NCI-H345 treated with DMSO at 0.1 percent for 48 hours (cell line): Measurements from ENCODE around the gene NUP98.
"Not testable (repeated sequence)": the region's sequence is repeated elsewhere in the genome, so short reads cannot be mapped to it uniquely, and the experiment has no call there.

ENCODE experiments used
- DNase-seq: peaks from one replicate; lab custom pipeline; 2025; ENCODE audit not compliant: unreplicated experiment; lab: John Stamatoyannopoulos, UW

Gene NUP98

DNA sequence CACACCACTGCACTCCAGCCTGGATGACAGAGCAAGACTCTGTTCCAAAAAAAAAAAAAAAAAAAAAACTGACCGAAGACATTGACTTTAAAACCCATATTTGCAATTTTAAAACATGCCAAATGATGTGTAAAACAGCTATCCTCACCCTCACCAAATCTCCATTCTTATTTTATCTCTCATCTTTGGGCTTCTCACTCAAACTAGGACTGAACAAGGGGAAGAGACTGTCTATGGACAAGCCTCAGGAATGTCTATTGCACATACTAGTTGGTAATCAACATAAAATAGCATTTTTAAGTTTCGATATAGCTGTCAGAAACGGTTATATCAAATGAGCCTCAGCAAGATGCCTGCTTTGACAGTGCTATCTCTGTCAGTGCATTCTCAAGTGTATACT, 118.3 kb downstream of the NUP98 start:
- no peak for DNase-seq

DNA sequence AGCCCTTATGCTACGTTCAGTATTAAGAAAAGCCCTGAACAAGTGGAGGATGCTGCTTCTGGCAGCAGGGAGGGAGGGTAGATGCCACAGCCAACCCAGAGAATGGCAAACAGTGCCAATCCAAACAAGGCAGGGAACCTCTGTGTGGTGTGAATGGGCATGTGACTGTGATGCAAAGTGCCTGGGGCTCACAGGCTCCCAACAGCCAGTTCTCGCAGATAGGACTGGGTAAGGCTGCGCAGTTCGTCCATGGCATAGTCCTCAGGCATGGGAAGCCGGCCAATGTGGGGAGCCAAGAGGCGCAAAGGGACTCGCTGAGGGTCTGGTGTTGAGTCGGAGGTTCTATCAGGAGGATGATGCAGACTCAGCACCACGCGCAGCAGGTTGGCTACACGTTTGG, 121.4 kb downstream of the NUP98 start:
- no peak for DNase-seq

DNA sequence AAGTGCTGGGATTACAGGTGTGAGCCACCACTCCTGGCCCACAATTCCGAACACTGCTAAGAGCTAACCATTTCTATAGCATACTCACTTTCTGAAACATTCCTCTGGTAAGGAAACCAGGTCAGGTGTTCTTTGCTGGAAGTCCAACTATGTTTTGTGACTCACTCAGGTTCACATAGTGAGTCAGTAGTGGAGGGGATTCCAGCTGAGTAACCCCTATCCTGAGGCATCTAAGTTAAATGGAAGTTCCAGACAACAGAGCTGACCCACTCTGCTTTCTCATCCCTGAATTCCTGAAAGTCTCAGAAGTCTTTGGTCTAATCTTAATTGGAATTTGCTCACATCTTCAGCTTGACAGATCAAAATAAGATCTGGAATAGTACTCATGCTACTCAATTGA, 123.2 kb downstream of the NUP98 start:
- DNase-seq = no peak

DNA sequence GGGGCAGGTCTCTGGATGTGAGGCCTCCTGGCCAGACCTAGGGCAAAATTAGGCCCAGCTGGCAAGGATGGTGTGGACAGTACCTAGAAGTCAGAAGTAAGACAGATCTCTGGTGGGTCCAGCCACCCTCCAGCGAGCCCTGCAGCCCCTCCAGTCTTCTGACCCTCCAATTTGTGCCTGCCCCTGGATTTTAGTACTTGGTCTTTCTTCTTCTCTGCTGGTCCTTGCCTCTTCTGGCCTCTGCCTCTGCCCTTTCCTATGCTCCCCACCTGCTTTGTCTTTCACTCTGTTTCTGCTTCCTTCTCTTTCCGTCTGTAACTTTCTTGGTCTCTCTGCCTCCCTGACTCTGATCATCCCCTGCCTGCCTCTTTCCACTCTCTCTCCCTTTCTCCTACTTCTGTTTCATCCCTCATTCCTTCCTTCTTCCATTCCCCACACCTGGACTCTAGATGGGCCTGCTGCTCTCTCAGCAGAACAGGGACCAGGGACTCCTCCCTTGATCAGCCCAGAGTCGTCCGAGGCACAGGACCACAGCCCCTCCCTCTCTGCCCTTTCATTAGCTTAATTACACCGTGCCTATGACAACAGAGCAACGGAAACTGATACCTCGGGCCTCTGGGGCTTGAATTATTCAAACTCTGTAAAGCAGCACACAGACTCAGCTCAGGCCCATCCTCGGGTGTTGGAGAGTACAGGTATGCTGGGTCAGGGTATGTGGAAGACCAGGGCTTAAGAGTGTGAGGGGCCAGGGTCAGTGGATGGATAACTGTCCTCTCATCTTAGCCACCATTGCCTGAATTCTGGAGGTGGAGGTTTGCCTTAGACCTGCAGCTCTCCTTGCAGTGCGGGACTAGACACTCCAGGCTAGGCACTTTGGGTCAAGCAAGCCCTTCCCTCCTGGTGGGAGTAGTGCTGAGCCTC, 125.8 kb downstream of the NUP98 start, which contains the start of gene CHRNA10:
Gene CHRNA10 (minus strand): TSS at position 51 of the 921 bp plus-strand sequence. CDS start 72 bp downstream, outside the sequence.
- DNase-seq = no peak

DNA sequence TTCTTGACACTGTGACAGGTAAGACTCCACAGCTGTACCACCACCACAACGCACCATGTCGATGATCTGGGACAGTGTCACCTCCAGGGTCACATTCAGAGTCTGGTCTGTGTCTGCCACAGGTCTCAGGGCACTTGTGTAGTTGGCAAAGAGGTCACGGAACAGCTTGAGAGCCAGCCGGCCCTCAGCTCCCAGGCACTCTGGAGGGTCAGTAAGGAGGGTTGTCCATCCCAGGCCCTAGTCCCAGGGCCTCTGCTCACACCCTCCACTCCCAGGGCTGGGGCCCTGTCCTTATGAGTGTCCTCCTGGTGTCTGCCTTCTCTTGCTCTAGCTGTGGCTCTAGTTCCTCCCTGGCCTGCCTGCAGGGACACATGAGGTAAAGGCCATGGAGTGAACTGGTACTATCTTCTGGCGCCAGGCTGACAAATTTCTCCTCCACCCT, 127.6 kb downstream of the NUP98 start:
- no peak for DNase-seq

DNA sequence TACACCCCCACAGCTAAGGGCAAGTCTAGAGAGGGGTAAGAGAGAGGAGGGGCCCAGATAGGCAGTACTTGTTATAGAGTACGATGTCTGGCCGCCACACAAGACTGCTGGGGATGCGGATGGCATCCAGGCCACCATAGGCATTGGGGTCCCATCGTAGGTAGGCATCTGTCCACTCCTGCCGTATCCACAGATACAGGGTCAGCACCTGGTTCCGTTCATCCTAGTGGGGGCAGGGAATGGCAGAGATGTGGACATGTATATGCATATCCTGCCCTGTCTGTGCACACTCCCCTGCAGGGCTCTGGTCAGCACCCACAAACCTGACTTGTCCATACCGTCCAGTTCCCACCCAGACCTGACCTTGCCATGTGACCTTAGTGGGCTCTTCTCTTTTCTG, 128.2 kb downstream of the NUP98 start:
- DNase-seq = no peak

DNA sequence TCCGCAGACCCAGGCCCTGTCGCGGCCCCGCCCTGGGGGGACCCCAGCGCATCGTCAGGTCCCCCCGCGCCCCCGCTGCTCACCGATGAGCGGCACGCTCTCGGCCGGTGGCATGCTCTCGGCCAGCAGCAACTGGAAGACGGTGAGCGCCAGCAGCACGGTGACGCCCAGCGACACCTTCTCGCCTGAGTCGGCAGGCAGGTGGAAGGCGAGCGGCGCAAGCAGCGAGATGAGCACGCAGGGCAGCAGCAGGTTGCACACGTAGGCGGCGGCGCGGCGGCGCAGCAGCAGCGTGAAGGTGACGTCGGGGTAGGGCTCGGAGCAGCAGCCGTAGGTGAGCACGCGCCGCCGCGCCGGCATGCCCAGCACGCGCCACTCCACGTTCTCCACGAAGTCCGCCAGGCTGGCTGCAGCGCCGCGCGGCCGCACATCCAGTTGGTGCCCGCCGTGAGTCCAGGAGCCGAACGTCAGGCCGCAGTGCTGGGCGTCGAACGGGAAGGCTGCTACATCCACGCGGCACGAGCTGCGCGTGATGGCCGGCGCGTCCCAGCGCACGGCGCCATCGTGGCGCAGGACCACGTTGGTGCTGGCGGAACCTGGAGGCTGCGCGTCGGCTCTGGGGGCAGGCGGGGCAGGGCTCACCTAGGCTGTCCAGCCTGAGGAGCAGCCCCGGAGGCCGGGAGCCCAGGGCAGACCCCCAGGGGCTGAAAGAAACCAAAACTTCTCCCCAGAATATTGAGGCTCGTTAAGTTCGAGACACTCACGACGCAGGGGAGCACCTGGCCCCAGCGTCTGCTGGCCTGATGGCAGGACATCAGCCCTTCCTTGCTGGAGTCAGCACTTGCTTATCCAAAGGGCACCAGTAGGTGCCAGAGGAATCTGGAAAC, 130.0 kb downstream of the NUP98 start:
- DNase-seq = no peak

DNA sequence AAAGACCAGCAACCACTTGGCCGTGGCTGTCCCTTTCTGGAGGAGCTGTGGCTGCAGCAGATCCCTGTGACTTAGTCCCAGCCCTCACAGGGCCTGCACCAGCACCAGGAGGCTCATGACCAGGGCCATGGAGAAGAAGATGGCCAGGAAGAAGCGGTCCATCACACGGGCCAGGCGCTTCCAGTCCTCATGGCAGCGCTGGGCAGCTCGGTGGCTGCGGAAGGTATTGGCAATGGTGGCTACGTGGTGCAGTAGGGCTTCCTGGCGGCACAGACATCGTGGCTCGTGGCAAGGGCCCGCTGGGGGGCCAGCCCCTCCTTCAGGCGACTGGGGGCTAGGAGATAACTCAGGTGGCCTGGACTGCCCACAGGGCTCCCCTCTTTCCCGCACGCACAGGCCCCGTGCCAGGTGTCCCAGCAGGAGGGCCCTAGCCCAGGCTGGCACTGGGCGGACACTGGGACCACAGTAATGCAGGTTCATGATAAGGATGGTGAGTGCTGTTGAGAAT, 131.3 kb downstream of the NUP98 start:
- no peak for DNase-seq

DNA sequence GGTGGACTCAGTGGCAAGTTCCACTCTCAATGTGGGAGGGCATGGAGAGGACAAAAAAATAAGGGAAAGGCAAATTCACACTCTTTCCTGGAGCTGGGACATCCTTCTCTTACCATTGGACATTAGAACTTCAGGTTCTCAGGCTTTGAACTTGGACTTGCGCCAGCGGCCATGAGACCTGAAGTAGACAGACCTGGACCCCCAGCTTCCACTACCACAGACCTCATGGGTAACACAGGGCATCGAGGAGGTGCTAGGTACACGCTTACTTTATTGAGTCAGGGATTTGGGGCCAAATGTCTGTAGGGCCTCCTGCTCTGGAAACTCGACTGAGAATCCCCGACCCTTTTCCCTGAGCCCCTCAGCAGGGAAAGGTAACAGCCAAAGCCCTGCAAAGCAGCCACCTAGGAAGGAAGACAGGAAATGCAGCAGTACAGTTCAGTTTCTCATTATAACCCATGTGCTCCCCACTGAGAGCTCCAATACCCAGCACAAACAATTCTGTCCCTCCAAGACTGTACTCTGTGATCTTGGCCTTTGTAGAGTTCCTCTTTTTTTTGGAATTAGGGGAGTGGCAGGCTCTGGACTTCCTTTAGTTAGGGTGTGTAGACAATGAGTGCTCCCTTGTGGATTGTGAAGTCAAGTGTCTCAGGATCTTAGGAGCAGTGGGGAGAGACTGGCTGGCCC, 131.9 kb downstream of the NUP98 start:
- DNase-seq = no peak

DNA sequence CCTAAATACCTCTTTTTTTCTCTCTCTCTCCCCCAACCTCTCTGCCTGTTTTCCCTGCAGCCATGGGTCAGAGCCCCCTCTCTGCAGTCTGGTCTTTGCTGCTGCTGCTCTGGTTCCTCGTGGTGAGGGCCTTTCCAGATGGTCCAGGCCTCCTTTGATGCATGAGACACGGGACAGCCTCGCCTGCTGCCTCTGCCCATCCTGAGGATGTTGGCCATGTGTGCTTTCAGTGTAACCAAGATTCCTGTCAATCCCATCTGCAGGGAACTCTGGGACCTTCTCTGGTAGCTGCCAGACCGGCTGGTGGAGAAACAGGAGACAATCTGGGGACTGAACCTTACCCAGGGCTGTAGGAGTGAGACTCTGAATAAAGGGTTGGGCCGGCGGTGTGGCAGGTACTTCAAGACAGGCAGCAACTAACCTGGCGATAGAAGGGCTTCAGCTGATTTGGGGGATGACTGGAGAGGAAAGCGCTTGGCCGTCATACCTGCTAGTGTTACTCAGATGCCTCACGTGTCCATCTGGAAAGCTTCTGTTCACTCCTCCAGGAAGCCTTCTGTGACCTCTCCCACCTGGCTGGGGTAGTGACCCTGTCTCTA, 133.2 kb downstream of the NUP98 start:
- no peak for DNase-seq

DNA sequence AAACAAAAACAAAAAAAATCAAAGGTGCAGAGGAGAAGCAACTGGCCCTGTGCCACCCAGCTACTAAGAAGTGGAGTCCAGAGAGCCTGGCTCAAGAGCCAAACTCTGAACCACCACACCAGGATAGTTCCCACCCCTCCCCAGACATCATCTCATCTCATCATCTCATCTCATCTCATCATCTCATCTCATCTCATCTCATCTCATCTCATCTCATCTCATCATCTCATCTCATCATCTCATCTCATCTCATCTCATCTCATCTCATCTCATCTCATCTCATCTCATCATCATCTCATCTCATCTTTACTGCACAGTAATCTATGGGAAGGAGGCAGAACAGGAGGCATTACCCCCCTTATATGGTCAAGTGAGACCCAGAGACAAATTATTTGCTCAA, 134.5 kb downstream of the NUP98 start:
- DNase-seq = no peak

DNA sequence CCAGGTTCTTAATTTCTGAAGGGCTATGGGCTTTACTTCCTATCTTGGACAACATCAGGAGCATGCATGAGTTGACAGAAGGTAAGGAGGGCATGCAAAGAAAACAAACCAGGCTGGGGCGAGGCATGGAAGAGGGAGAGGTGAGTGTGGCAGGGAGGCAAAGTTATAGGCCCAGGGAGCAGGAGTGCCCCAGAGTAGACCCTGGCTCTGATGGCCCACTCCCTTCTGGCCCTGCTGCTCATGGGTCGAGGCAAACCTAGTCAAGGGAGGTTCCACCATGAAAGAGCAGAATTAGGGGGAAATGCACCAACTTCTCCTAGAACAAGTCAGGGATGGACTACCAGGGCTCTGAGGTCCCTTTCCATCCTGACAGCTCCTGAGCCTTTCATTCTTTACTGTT, 136.4 kb downstream of the NUP98 start:
- no peak for DNase-seq

DNA sequence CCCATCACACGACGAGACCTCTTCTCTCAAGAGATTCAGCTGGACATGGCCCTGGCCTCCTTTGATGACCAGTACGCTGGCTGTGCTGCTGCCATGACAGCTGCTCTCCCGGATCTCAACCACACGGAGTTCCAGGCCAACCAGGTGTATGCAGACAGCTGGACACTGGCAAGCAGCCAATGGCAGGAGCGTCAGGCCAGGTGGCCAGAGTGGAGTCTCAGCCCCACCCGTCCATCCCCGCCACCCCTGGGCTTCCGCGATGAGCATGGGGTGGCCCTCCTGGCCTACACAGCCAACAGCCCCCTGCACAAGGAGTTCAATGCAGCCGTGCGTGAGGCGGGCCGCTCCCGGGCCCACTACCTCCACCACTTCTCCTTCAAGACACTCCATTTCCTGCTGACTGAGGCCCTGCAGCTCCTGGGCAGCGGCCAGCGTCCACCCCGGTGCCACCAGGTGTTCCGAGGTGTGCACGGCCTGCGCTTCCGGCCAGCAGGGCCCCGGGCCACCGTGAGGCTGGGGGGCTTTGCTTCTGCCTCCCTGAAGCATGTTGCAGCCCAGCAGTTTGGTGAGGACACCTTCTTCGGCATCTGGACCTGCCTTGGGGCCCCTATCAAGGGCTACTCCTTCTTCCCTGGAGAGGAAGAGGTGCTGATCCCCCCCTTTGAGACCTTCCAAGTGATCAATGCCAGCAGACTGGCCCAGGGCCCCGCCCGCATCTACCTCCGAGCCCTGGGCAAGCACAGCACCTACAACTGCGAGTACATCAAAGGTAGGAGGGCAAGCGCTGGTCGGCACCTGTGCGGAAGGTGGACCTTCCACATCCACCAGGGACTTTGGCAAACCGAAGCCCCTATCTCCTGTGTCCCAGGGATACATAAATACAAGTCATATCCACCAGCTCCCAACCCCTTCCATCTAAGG, 137.5 kb downstream of the NUP98 start:
- no peak for DNase-seq

DNA sequence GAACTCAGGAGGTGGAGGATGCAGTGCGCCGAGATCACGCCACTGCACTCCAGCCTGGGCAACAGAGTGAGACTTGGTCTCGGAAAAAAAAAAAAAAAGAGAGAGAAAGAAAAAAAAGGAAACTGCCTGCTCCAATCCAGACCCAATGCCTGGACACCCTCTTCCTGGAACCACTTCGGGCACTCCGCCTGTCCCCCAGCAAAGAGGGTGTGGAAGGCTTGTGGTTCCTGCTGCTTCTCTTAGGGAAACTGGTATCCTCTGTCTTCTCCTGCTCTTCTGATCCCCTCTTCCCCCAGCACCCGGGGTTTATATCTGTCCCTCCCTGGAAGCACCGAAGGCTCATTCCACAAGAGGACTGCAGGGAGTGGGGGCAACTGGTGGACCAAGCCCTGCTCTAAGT, 139.1 kb downstream of the NUP98 start:
- DNase-seq = no peak

DNA sequence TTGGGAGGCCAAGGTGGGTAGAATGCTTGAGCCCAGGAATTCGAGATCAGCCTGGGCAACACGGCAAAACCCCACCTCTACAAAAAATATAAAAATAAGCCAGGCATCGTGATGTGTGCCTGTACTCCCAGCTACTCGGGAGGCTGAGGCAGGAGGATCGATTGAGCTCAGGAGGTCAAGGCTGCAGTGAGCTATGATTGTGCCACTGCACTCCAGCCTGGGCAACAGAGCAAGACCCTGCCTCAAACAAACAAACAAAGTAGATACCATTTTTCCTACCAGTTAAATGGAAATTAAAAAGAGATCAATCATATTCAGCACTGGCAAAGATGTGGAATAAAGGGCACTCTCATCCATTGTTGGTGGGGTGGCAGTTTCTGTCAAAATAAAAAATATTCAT, 140.0 kb downstream of the NUP98 start:
- DNase-seq = not testable (repeated sequence)

DNA sequence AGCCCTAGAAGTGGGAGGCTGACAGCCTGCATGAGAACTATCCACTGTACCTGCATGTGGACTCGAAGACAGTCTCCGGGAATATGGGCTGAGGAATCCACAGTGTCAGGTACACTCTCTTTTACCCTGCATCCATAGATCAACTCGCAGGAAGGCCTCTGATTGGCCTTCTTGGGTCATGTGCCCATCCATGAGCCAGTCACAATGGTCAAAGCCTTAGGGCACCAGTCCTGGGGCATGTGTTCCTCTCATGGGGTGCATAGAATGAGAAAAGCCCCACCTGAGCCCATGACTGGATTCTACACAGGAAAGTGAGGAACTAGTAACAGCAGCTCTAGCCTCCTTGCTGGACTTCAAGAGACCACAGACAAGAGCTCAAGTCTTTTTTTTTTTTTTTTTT, 141.8 kb downstream of the NUP98 start:
- DNase-seq = no peak

DNA sequence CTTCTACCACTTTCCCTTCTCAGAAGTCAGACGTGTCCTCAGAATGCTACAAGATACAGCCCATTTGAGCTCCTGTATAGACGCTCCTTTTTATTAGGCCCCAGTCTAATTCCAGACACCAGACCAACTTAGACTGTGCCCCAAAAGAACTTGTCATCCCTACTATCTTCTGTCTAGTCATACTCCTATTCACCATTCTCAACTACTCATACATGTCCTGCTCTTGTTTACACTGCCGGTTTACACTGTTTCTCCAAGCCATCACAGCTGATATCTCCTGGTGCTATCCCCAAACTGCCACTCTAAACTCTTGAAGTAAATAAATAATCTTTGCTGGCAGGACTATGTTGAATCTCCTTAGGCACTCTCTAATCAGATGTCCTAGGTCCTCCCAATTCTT, 144.8 kb downstream of the NUP98 start:
- DNase-seq = not testable (repeated sequence)

DNA sequence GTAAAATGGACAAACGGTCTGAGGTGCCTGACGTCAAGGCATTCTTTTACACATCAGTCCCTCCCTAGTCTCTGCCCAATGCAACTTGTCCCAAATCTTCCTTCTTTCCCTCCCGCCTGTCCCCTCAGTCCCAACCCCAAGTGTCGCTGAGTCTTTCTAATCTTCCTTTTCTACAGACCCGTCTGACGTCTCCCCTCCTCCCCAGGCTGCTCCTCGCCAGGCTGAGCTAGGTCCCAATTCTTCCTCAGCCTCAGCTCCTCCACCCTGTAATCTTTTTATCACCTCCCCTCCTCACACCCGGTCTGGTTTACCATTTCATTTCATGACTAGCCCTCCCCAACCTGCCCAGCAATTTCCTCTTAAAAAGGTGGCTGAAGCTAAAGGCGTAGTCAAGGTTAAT, 148.0 kb downstream of the NUP98 start:
- DNase-seq = not testable (repeated sequence)

DNA sequence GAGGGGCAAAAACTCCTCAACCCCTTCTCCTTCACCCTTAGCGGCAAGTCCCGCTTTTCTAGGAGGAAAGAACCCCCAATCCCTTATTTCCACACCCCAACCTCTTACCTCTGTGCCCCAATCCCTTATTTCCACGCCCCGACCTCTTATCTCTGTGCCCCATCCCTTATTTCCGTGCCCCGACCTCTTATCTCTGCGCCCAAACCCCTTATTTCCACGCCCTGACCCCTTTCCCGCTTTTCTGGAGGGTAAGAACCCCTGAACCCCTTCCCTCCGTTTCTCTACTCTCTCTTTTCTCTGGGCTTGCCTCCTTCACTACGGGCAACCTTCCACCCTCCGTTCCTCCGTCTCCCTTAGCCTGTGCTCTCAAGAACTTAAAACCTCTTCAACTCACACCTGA, 148.5 kb downstream of the NUP98 start:
- DNase-seq = not testable (repeated sequence)

DNA sequence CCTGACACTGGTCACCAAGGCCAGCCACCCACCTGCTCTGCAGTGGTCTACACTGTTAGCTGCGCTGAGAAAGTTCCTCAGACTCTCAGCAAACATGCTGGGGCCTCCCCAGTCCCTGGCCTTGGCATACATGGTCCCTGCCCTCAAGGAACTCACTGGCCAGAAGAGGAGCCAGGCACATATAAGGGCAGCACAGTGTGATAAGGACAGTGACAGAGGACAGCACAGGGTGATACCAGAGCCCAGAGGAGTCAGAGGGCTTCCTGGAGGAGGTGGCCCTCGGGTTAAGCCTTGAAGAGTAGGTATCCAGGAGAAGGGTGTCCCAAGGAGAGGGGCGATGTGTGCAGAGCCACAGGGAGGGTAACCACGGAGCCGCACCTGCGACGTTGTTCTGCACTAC, 151.8 kb downstream of the NUP98 start:
- no peak for DNase-seq
